B cell (primary cell): ENCODE results near the gene TRIP13. TPM values are rescaled to one million over a fixed set of nuclear protein-coding genes. Genes with fewer than 3 reads are reported as not detected.

Experiments used
- ATAC-seq: fragments of 200-7000 bp; cut with Tn5 transposase; one replicate; pipeline ENCODE4 v1.10.0; 2021; ENCODE audit warnings: low read depth, mild to moderate bottlenecking, moderate number of reproducible peaks, moderate library complexity
- CTCF ChIA-PET: fragments of 350-600 bp; sonication (Branson Sonifier 250); formaldehyde crosslinking; loops from one replicate; lab custom pipeline; 2021; ENCODE audit warnings: antibody characterized with exemption, inconsistent platforms; lab: Charles Lee
- POLR2A ChIA-PET: fragments of 350-600 bp; sonication (Branson Sonifier 250); formaldehyde crosslinking; loops from one replicate; lab custom pipeline; 2021; ENCODE audit warnings: antibody characterized with exemption; lab: Charles Lee
- DNase-seq: peaks from one replicate; pipeline ENCODE4 v3.0.0; 2013
- H2AFZ ChIP-seq: 2 replicates; pipeline ENCODE4 v1.6.1; 2012; ENCODE audit warnings: mild to moderate bottlenecking, low read depth, low read length; ENCODE audit not compliant: insufficient read depth, poor library complexity, severe bottlenecking
- H3K27ac ChIP-seq, 2 donors: 1 replicate in 1 of 2; 2 replicates in 1 of 2; pipeline ENCODE4 v1.5.1; 2012 to 2013; ENCODE audit warnings: low read length in 2 of 2, mild to moderate bottlenecking in 2 of 2, moderate library complexity in 1 of 2
- H3K27me3 ChIP-seq, 4 experiments: fragments of 200-600 bp in 1 of 4; sonication (generic) in 1 of 4; replicated peaks in 1 of 4; 1 replicate in 2 of 4; 2 replicates in 2 of 4; pipeline versions ENCODE4 v1.6.1 to v1.7.0; 2013 to 2016; ENCODE audit warnings: low read length in 3 of 4, mild to moderate bottlenecking in 2 of 4, mixed read lengths in 1 of 4, moderate library complexity in 1 of 4; ENCODE audit not compliant: insufficient read depth in 4 of 4, control insufficient read depth in 3 of 4; ENCODE audit errors: control extremely low read depth in 1 of 4
- H3K36me3 ChIP-seq, 2 experiments: replicated peaks in 1 of 2; 1 replicate in 1 of 2; 2 replicates in 1 of 2; pipeline versions ENCODE4 v1.6.1 to v1.7.1; 2013; ENCODE audit warnings: low read length in 1 of 2; ENCODE audit not compliant: insufficient read depth in 2 of 2, control insufficient read depth in 1 of 2; ENCODE audit errors: control extremely low read depth in 1 of 2, extremely low read depth in 1 of 2
- H3K4me1 ChIP-seq, 2 donors: fragments of 200-600 bp in 1 of 2; sonication (generic) in 1 of 2; 1 replicate in 1 of 2; 2 replicates in 1 of 2; pipeline versions ENCODE4 v1.5.1 to v1.6.1; 2013 to 2017; ENCODE audit warnings: low read length in 2 of 2; ENCODE audit not compliant: control insufficient read depth in 2 of 2, insufficient read depth in 2 of 2
- H3K4me2 ChIP-seq: replicated peaks from 2 replicates; pipeline ENCODE3; 2012; ENCODE audit warnings: mild to moderate bottlenecking, low read depth, low read length; ENCODE audit not compliant: poor library complexity, severe bottlenecking
- H3K4me3 ChIP-seq, 5 experiments: fragments of 200-600 bp in 1 of 5; sonication (generic) in 1 of 5; 1 replicate in 3 of 5; 2 replicates in 2 of 5; pipeline versions ENCODE4 v1.5.1 to v1.7.0; 2011 to 2016; ENCODE audit warnings: low read length in 4 of 5, mild to moderate bottlenecking in 4 of 5, low read depth in 2 of 5, control low read depth in 1 of 5, moderate library complexity in 1 of 5; ENCODE audit not compliant: insufficient read depth in 1 of 5; ENCODE audit errors: control extremely low read depth in 1 of 5, extremely low read depth in 1 of 5
- H3K79me2 ChIP-seq: fragments of 200-600 bp; sonication (generic); one replicate; pipeline ENCODE4 v1.6.0; 2016; ENCODE audit warnings: low read length; ENCODE audit not compliant: control insufficient read depth, insufficient read depth
- H3K9ac ChIP-seq: fragments of 200-600 bp; sonication (generic); 2 replicates; pipeline ENCODE4 v1.6.1; 2017; ENCODE audit warnings: mild to moderate bottlenecking, low read length, moderate library complexity
- H3K9me3 ChIP-seq, 3 donors: one replicate each; pipeline versions ENCODE4 v1.6.1 to v1.7.1; 2013; ENCODE audit warnings: low read length in 2 of 3; ENCODE audit not compliant: control insufficient read depth in 2 of 3, insufficient read depth in 1 of 3; ENCODE audit errors: control extremely low read depth in 1 of 3
- H4K20me1 ChIP-seq: 2 replicates; pipeline ENCODE4 v1.6.0; 2012; ENCODE audit warnings: mild to moderate bottlenecking, low read length; ENCODE audit not compliant: insufficient read depth, control insufficient read depth, poor library complexity, severe bottlenecking
- H3K27ac Mint-ChIP-seq: one replicate; pipeline ENCODE4 v1.8.0; 2021; ENCODE audit warnings: mixed read lengths
- H3K27me3 Mint-ChIP-seq: one replicate; pipeline ENCODE4 v1.8.0; 2021; ENCODE audit warnings: mixed read lengths
- H3K4me1 Mint-ChIP-seq: one replicate; pipeline ENCODE4 v1.8.0; 2021; ENCODE audit warnings: mixed read lengths
- H3K4me3 Mint-ChIP-seq: one replicate; pipeline ENCODE4 v1.8.0; 2021; ENCODE audit warnings: mixed read lengths
- H3K9me3 Mint-ChIP-seq: one replicate; pipeline ENCODE4 v1.8.0; 2022; ENCODE audit warnings: mixed read lengths; ENCODE audit not compliant: insufficient read depth
- CTCF ChIP-seq: fragments of 200-600 bp; IDR thresholded peaks from one replicate; pipeline ENCODE4 v1.8.0; 2022; ENCODE audit warnings: antibody characterized with exemption, mild to moderate bottlenecking
- EZH2 ChIP-seq: IDR thresholded peaks from 2 replicates; pipeline ENCODE4 v1.6.1; 2012; ENCODE audit warnings: borderline replicate concordance, low read depth, mild to moderate bottlenecking, moderate library complexity, low read length; ENCODE audit not compliant: insufficient read depth, poor library complexity, severe bottlenecking
- WGBS: methylation state at CpG from one replicate; pipeline ENCODE4 v1.1.5; 2013; ENCODE audit warnings: missing lambda C conversion rate; ENCODE audit not compliant: insufficient coverage; 5-methylcytosine and 5-hydroxymethylcytosine counted together
- intact Hi-C: fragments of 100-400 bp; cut with micrococcal nuclease; formaldehyde crosslinking; loops from one replicate; pipeline ENCODE4 v1.10.0; 2022
- polyA plus RNA-seq: library from polyadenylated mRNA; depleted of rRNA; stranded (reverse); fragments of >200 nt; gene quantifications from 2 replicates; pipeline ENCODE4 v1.2.3, GENCODE V29; 2012
- total RNA-seq, 2 donors: library from RNA; stranded (reverse); fragments of 120-200 nt in 1 of 2; gene quantifications; 1 replicate in 1 of 2; 2 replicates in 1 of 2; pipeline versions ENCODE4 v1.2.3 to v1.2.4, GENCODE V29; 2013 to 2022

TRIP13 gene
- total and polyA plus RNA-seq, 2 donors (not counting 1 experiment from before 2014, with no cell fraction given), result 0.63 to 1.1 TPM

- Mint-ChIP-seq H3K27ac (no peak overlapping the region), H3K4me1 (no peaks in the 10 kb centered on the region), H3K9me3 (no peaks in the 10 kb centered on the region), H3K27me3 (peaks cover 54% of the 10 kb centered on the region), H3K4me3 (no peak overlapping the region)
- no peaks in the 10 kb centered on the region for H3K4me1 ChIP-seq
- H3K36me3 ChIP-seq, result no peaks in the 10 kb centered on the region
- H3K27ac ChIP-seq, result no peak overlapping the region
- peaks cover 0 to 48% (median 11%) of the 10 kb centered on the region in 4 experiments for H3K27me3 ChIP-seq
- H2AFZ ChIP-seq, result no peak overlapping the region
- ATAC-seq (no peak), DNase-seq (no peak)
- WGBS, result 68% methylated on average over 11 of the region's 17 CpGs
- intact Hi-C loops, result no loop called here
- ChIA-PET POLR2A (no interaction called here), CTCF (no interaction called here)
- H3K9ac ChIP-seq, result no peak overlapping the region
- H3K9me3 ChIP-seq, result peaks cover 0 to 14% (median 0%) of the 10 kb centered on the region in 3 donors
- H4K20me1 ChIP-seq, result no peaks in the 10 kb centered on the region
- H3K79me2 ChIP-seq, result no peaks in the 10 kb centered on the region
- TF ChIP-seq CTCF (no peak), EZH2 (no peak)
- H3K4me2 ChIP-seq, result no peak overlapping the region
- H3K4me3 ChIP-seq, result no peak overlapping the region
Measured at GRCh38 chr5:949815-950560, 57.3 kb downstream of the TRIP13 start.

- Mint-ChIP-seq H3K4me3 (no peak overlapping the region), H3K27ac (no peak overlapping the region), H3K27me3 (peaks cover 53% of the 10 kb centered on the region), H3K9me3 (no peaks in the 10 kb centered on the region), H3K4me1 (no peaks in the 10 kb centered on the region)
- no peak for TF ChIP-seq CTCF
- H3K4me3 ChIP-seq, result no peak overlapping the region
- H3K9ac ChIP-seq, result no peak overlapping the region
- CTCF ChIA-PET, result interaction anchor here (1.4 kb wide), 1 partner anchor 215 kb away, joined by 3 read pairs; no protein-coding TSS in a partner anchor
- no peak overlapping the region for H2AFZ ChIP-seq
- H3K27ac ChIP-seq, result no peak overlapping the region
- no peaks in the 10 kb centered on the region for H3K36me3 ChIP-seq
- no peaks in the 10 kb centered on the region for H3K79me2 ChIP-seq
- WGBS, result 88% methylated on average over 15 of the region's 16 CpGs
- H3K4me1 ChIP-seq, result no peaks in the 10 kb centered on the region
- DNase-seq, result no peak
- no peak overlapping the region for H3K4me2 ChIP-seq
- H3K9me3 ChIP-seq, result peaks cover 0 to 10% (median 0%) of the 10 kb centered on the region in 3 donors
- ATAC-seq, result no peak
- POLR2A ChIA-PET, result no interaction called here
- H3K27me3 ChIP-seq, result peaks cover 0 to 48% (median 11%) of the 10 kb centered on the region in 4 experiments
- H4K20me1 ChIP-seq, result no peaks in the 10 kb centered on the region
- intact Hi-C loops, result no loop called here
Measured at GRCh38 chr5:951940-952596, 59.4 kb downstream of the TRIP13 start.
